ENCODE data around the gene CFAP20. TPM values are rescaled to one million over a fixed set of nuclear protein-coding genes. Genes with fewer than 3 reads are reported as not detected.

CFAP20 gene
- total RNA-seq, 1 donor from 2014 or later: 44.3 TPM

Other genes with a start within 250 kb of the CFAP20 start
- not detected in 2 replicates for gene CNGB1, start 158.3 kb downstream of the CFAP20 start, total RNA-seq
- 2.2 and 3.9 TPM in 2 replicates for gene ZNF319, start 128.7 kb downstream of the CFAP20 start, total RNA-seq
- 20.4 and 33.8 TPM in 2 replicates for gene USB1, start 128.0 kb downstream of the CFAP20 start, total RNA-seq
- 5.4 and 6.9 TPM in 2 replicates for gene MMP15, start 103.6 kb downstream of the CFAP20 start, total RNA-seq
- gene CSNK2A2, start 68.7 kb upstream of the CFAP20 start, total RNA-seq: 27.2 and 33.8 TPM in 2 replicates
- gene PRSS54, start 165.6 kb upstream of the CFAP20 start, total RNA-seq: not detected in 2 replicates